CD14-positive monocyte (primary cell): ENCODE data around the gene LRP8. TPM values are rescaled to one million over a fixed set of nuclear protein-coding genes. Genes with fewer than 3 reads are reported as not detected.

Experiments used
- DNase-seq, 3 donors: peaks; one replicate each; pipeline ENCODE4 v3.0.0-alpha.2; 2011 to 2022
- H2AFZ ChIP-seq: 2 replicates; pipeline ENCODE4 v1.6.0; 2012; ENCODE audit warnings: mild to moderate bottlenecking, low read depth, low read length, inconsistent platforms; ENCODE audit not compliant: insufficient read depth, poor library complexity, severe bottlenecking
- H3K27ac ChIP-seq, 2 donors: 1 replicate in 1 of 2; 2 replicates in 1 of 2; pipeline ENCODE4 v1.5.1; 2012 to 2013; ENCODE audit warnings: low read length in 2 of 2, control low read depth in 1 of 2, inconsistent platforms in 1 of 2, low read depth in 1 of 2, mild to moderate bottlenecking in 1 of 2
- H3K27me3 ChIP-seq, 2 donors: one replicate each; pipeline versions ENCODE4 v1.6.0 to v1.6.1; 2011 to 2013; ENCODE audit warnings: low read length in 2 of 2; ENCODE audit not compliant: control insufficient read depth in 2 of 2, insufficient read depth in 2 of 2
- H3K36me3 ChIP-seq, 2 donors: replicated peaks in 1 of 2; 1 replicate in 1 of 2; 2 replicates in 1 of 2; pipeline versions ENCODE4 v1.5.1 to v1.6.1; 2012 to 2013; ENCODE audit warnings: low read length in 2 of 2, control low read depth in 1 of 2, inconsistent platforms in 1 of 2, mild to moderate bottlenecking in 1 of 2; ENCODE audit not compliant: insufficient read depth in 2 of 2, control insufficient read depth in 1 of 2
- H3K4me1 ChIP-seq, 2 donors: 1 replicate in 1 of 2; 2 replicates in 1 of 2; pipeline versions ENCODE4 v1.5.1 to v1.6.1; 2012 to 2013; ENCODE audit warnings: low read length in 2 of 2, control low read depth in 1 of 2, inconsistent platforms in 1 of 2, mild to moderate bottlenecking in 1 of 2, moderate library complexity in 1 of 2; ENCODE audit not compliant: insufficient read depth in 2 of 2, control insufficient read depth in 1 of 2
- H3K4me2 ChIP-seq: replicated peaks from 2 replicates; pipeline ENCODE3; 2012; ENCODE audit warnings: low read length, moderate library complexity, mild to moderate bottlenecking; ENCODE audit not compliant: poor library complexity, severe bottlenecking; ENCODE audit errors: extremely low read depth
- H3K4me3 ChIP-seq, 3 experiments: fragments of 200-600 bp in 1 of 3; sonication (generic) in 1 of 3; replicated peaks in 1 of 3; 1 replicate in 2 of 3; 2 replicates in 1 of 3; pipeline ENCODE4 v1.5.1; 2011 to 2013; ENCODE audit warnings: low read length in 3 of 3, mild to moderate bottlenecking in 3 of 3, control low read depth in 2 of 3, low read depth in 2 of 3, inconsistent platforms in 1 of 3, moderate library complexity in 1 of 3
- H3K79me2 ChIP-seq: 2 replicates; pipeline ENCODE4 v1.6.0; 2012; ENCODE audit warnings: mild to moderate bottlenecking, control low read depth, inconsistent platforms, low read length, moderate library complexity; ENCODE audit not compliant: insufficient read depth
- H3K9ac ChIP-seq: 2 replicates; pipeline ENCODE4 v1.6.0; 2017; ENCODE audit warnings: low read length, mild to moderate bottlenecking; ENCODE audit not compliant: insufficient read depth, poor library complexity, severe bottlenecking
- H3K9me3 ChIP-seq, 2 donors: replicated peaks in 1 of 2; 1 replicate in 1 of 2; 2 replicates in 1 of 2; pipeline versions ENCODE4 v1.5.1 to v1.6.1; 2012 to 2013; ENCODE audit warnings: low read length in 2 of 2, control low read depth in 1 of 2; ENCODE audit not compliant: control insufficient read depth in 1 of 2, insufficient read depth in 1 of 2
- H4K20me1 ChIP-seq: 2 replicates; pipeline ENCODE4 v1.6.0; 2012; ENCODE audit warnings: mild to moderate bottlenecking, low read length, control low read depth, moderate library complexity; ENCODE audit not compliant: insufficient read depth
- H3K27ac Mint-ChIP-seq, 7 donors: one replicate each; pipeline ENCODE4 v1.8.0; 2020; ENCODE audit warnings: mild to moderate bottlenecking in 7 of 7, mixed read lengths in 7 of 7, moderate library complexity in 6 of 7, inconsistent platforms in 2 of 7
- H3K27me3 Mint-ChIP-seq, 3 donors: one replicate each; pipeline ENCODE4 v1.8.0; 2021 to 2022; ENCODE audit warnings: low read depth in 3 of 3, mild to moderate bottlenecking in 3 of 3, mixed read lengths in 3 of 3, moderate library complexity in 3 of 3, inconsistent platforms in 1 of 3
- H3K36me3 Mint-ChIP-seq, 2 donors: one replicate each; pipeline ENCODE4 v1.8.0; 2020; ENCODE audit warnings: mixed read lengths in 2 of 2, inconsistent platforms in 1 of 2, mild to moderate bottlenecking in 1 of 2
- H3K4me1 Mint-ChIP-seq: one replicate; pipeline ENCODE4 v1.8.0; 2020; ENCODE audit warnings: mild to moderate bottlenecking, mixed read lengths
- H3K4me3 Mint-ChIP-seq, 2 donors: one replicate each; pipeline ENCODE4 v1.8.0; 2020; ENCODE audit warnings: mild to moderate bottlenecking in 2 of 2, mixed read lengths in 2 of 2, moderate library complexity in 1 of 2
- H3K9me3 Mint-ChIP-seq, 7 donors: one replicate each; pipeline ENCODE4 v1.8.0; 2020 to 2022; ENCODE audit warnings: mixed read lengths in 7 of 7, mild to moderate bottlenecking in 6 of 7, moderate library complexity in 6 of 7, inconsistent platforms in 2 of 7
- WGBS: methylation state at CpG from one replicate; pipeline ENCODE4 v1.1.5; 2013; ENCODE audit warnings: missing lambda C conversion rate; ENCODE audit not compliant: insufficient coverage; 5-methylcytosine and 5-hydroxymethylcytosine counted together
- intact Hi-C, 2 donors: fragments of 100-400 bp; cut with micrococcal nuclease; formaldehyde crosslinking; loops; one replicate each; pipeline versions ENCODE4 v1.15.0 to v1.15.1; 2023
- polyA plus RNA-seq, 3 donors: library from polyadenylated mRNA; depleted of rRNA in 1 of 3; unstranded in 2 of 3; stranded (reverse) in 1 of 3; fragments of 300-500 nt in 2 of 3; fragments of >200 nt in 1 of 3; fragmentation: Illumina TruSeq in 2 of 3; gene quantifications; 1 replicate in 2 of 3; 2 replicates in 1 of 3; pipeline ENCODE4 v1.2.3, GENCODE V29; 2012 to 2021
- TF ChIP-seq, protein P1 (sequence below): fragments of 200-600 bp; IDR thresholded peaks from one replicate; pipeline ENCODE4 v1.8.0; 2022; ENCODE audit warnings: antibody characterized with exemption, mild to moderate bottlenecking

Gene LRP8
- polyA plus RNA-seq, 3 donors: 0.76 to 11.3 (median 0.95) TPM

- Mint-ChIP-seq H3K36me3 (peaks cover 21 to 30% of the 10 kb centered on the region in 2 donors), H3K9me3 (no peaks in the 10 kb centered on the region), H3K4me3 (peak overlapping the region; percentile 88 to 96), H3K4me1 (peaks cover 48% of the 10 kb centered on the region), H3K27ac (peak overlapping the region; percentile 84 to 97 (median 92)), H3K27me3 (peaks cover 0 to 2% (median 0%) of the 10 kb centered on the region in 3 donors)
- no peaks in the 10 kb centered on the region for H3K9me3 ChIP-seq
- H3K4me2 ChIP-seq: peak overlapping the region; percentile 96
- H3K27me3 ChIP-seq: no peaks in the 10 kb centered on the region
- H3K36me3 ChIP-seq: peaks cover 6 to 31% of the 10 kb centered on the region in 2 donors
- intact Hi-C loops: no loop called here
- peaks cover 56% of the 10 kb centered on the region for H3K79me2 ChIP-seq
- peak overlapping the region; percentile 64 to 82 for H3K27ac ChIP-seq
- H3K9ac ChIP-seq: peak overlapping the region; percentile 66
- peak; percentile 86 to 91 (median 88) for DNase-seq
- peaks cover 7% of the 10 kb centered on the region for H4K20me1 ChIP-seq
- H2AFZ ChIP-seq: peak overlapping the region; percentile 93
- WGBS: under 1% methylated on average over 42 of the region's 42 CpGs
- H3K4me1 ChIP-seq: peaks cover 33 to 49% of the 10 kb centered on the region in 2 donors
- TF ChIP-seq, protein P1, sequence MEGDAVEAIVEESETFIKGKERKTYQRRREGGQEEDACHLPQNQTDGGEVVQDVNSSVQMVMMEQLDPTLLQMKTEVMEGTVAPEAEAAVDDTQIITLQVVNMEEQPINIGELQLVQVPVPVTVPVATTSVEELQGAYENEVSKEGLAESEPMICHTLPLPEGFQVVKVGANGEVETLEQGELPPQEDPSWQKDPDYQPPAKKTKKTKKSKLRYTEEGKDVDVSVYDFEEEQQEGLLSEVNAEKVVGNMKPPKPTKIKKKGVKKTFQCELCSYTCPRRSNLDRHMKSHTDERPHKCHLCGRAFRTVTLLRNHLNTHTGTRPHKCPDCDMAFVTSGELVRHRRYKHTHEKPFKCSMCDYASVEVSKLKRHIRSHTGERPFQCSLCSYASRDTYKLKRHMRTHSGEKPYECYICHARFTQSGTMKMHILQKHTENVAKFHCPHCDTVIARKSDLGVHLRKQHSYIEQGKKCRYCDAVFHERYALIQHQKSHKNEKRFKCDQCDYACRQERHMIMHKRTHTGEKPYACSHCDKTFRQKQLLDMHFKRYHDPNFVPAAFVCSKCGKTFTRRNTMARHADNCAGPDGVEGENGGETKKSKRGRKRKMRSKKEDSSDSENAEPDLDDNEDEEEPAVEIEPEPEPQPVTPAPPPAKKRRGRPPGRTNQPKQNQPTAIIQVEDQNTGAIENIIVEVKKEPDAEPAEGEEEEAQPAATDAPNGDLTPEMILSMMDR: no peak
- peak overlapping the region; percentile 57 to 83 (median 78) for H3K4me3 ChIP-seq
These were observed 1.7 kb downstream of the LRP8 start for GRCh38 chr1:53326088-53326597.

DNA sequence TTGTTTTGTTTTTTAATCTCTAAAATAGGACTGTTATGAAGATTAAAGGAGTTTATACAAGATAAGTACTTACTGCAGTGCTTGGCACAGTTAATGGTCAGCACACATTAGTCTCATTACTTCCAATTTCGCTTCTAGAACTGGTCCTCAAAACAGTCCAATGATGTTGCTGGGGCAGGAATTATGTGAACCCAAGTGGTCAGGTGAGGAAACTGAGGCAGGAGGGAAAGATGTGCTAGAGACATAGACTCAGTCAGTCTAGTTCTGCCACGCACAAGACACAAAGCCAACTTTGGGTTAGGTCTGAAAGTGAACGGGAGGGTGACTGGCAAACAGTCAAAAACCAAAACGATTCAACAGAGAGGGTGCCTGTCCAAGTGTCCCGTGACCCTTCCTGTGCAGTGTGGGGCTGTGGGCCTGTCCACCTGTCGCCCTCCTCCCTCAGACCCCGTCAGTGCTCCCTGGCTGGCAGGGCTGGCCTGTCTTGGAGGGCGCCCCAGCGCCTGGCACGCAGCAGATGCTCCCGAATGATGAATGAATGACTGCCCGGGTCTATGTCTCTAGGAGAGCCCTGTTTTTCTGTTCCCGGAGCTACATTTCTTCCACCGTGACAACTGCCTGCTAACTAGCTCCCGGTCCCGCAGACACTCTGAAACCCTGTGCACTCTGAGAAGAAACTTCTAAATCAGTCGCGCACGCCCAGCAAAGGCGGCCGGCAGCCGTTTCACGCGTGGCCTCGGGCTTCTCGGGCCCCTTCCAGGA lies 2.4 kb downstream of the LRP8 start:
- no peaks in the 10 kb centered on the region for H3K9me3 Mint-ChIP-seq
- 12% methylated on average over 24 of the region's 26 CpGs for WGBS
- peak in 1 of 3 donors; percentile 9 for DNase-seq
- intact Hi-C loops: no loop called here
- peak overlapping the region; percentile 88 to 96 for H3K4me3 Mint-ChIP-seq
- Histone ChIP-seq H3K36me3 (peaks cover 8 to 38% of the 10 kb centered on the region in 2 donors), H3K27me3 (no peaks in the 10 kb centered on the region), H3K4me2 (peak overlapping the region; percentile 96), H3K79me2 (peaks cover 59% of the 10 kb centered on the region), H4K20me1 (peaks cover 7% of the 10 kb centered on the region), H3K9ac (peak overlapping the region; percentile 66), H3K4me1 (peaks cover 27 to 43% of the 10 kb centered on the region in 2 donors), H3K4me3 (peak overlapping the region; percentile 57 to 83 (median 78)), H3K9me3 (no peaks in the 10 kb centered on the region), H2AFZ (peak overlapping the region; percentile 93), H3K27ac (peak overlapping the region; percentile 64 to 82)
- peaks cover 24 to 35% of the 10 kb centered on the region in 2 donors for H3K36me3 Mint-ChIP-seq
- peaks cover 0 to 2% (median 1%) of the 10 kb centered on the region in 3 donors for H3K27me3 Mint-ChIP-seq
- peak overlapping the region; percentile 84 to 97 (median 92) for H3K27ac Mint-ChIP-seq
- H3K4me1 Mint-ChIP-seq: peaks cover 42% of the 10 kb centered on the region
- TF ChIP-seq, protein P1: no peak
